Testis (tissue), 2 donors: Measurements from ENCODE around the gene ZNF765.

Experiments
- CTCF ChIP-seq, 3 experiments: fragments of 450-650 bp in 2 of 3; fragments of 200-600 bp in 1 of 3; sonication (generic) in 1 of 3; IDR thresholded peaks; one replicate each; pipeline ENCODE4 v1.5.1; 2016 to 2019; ENCODE audit warnings: antibody characterized with exemption in 3 of 3, mild to moderate bottlenecking in 2 of 3, moderate library complexity in 1 of 3
- POLR2A ChIP-seq: fragments of 450-650 bp; IDR thresholded peaks from one replicate; pipeline ENCODE4 v1.6.1; 2017; ENCODE audit warnings: antibody characterized with exemption, mild to moderate bottlenecking, moderate library complexity

- TF ChIP-seq CTCF (IDR thresholded peaks at IDR 0.05) (peak; percentile 21 to 78 (median 67)), POLR2A (no peak)
Measured at GRCh38 chr19:53424968-53425597, 30.1 kb downstream of the ZNF765 start.
